ENCODE measurements around the gene CNR2.
A peak's percentile ranks its signal among the peaks of the same experiment; 100 is the strongest.
"Not testable (repeated sequence)": the region's sequence is repeated elsewhere in the genome, so short reads cannot be mapped to it uniquely, and the experiment has no call there.

Gene CNR2

GRCh38 chr1:23882746-23883145, 30.4 kb downstream of the CNR2 start:
- DNase-seq (ENCODE audit: low read depth), result no peak

- DNase-seq (ENCODE audit: low read depth), result no peak
These were observed 33.4 kb downstream of the CNR2 start for GRCh38 chr1:23879809-23880208.

GRCh38 chr1:23878668-23879067, 34.5 kb downstream of the CNR2 start:
- no peak for DNase-seq (ENCODE audit: low read depth)

GRCh38 chr1:23875382-23875781, 37.8 kb downstream of the CNR2 start:
- DNase-seq (ENCODE audit: low read depth), result no peak

- no peak for DNase-seq (ENCODE audit: low read depth)
These were observed 40.7 kb downstream of the CNR2 start for GRCh38 chr1:23872421-23872820.

- DNase-seq (ENCODE audit: low read depth), result no peak
These were observed 44.1 kb downstream of the CNR2 start for GRCh38 chr1:23869051-23869450.

- DNase-seq (ENCODE audit: low read depth), result no peak
These were observed 44.6 kb downstream of the CNR2 start for GRCh38 chr1:23868557-23869016.

- DNase-seq (ENCODE audit: low read depth), result peak; percentile 35
These were observed 45.1 kb downstream of the CNR2 start, which contains the start of gene FUCA1 for GRCh38 chr1:23867895-23868556. Gene FUCA1, minus strand, starts transcription at chr1:23868290. Its CDS starts 4 bp downstream, at chr1:23868286.

- DNase-seq (ENCODE audit: low read depth), result no peak
These were observed 45.6 kb downstream of the CNR2 start for GRCh38 chr1:23867542-23867894.

- DNase-seq (ENCODE audit: low read depth), result peak; percentile 79
These were observed 47.6 kb downstream of the CNR2 start for GRCh38 chr1:23865543-23865930.

- no peak for DNase-seq (ENCODE audit: low read depth)
These were observed 48.2 kb downstream of the CNR2 start for GRCh38 chr1:23864801-23865542.

GRCh38 chr1:23862640-23863039, 50.5 kb downstream of the CNR2 start:
- DNase-seq (ENCODE audit: low read depth), result no peak

- DNase-seq (ENCODE audit: low read depth), result no peak
These were observed 58.6 kb downstream of the CNR2 start for GRCh38 chr1:23854568-23854967.

- not testable (repeated sequence) for DNase-seq (ENCODE audit: low read depth)
These were observed 60.0 kb downstream of the CNR2 start for GRCh38 chr1:23853124-23853523.

GRCh38 chr1:23851406-23851805, 61.8 kb downstream of the CNR2 start:
- not testable (repeated sequence) for DNase-seq (ENCODE audit: low read depth)

GRCh38 chr1:23848673-23849616, 64.2 kb downstream of the CNR2 start:
- DNase-seq (ENCODE audit: low read depth), result no peak

- not testable (repeated sequence) for DNase-seq (ENCODE audit: low read depth)
These were observed 65.6 kb downstream of the CNR2 start for GRCh38 chr1:23847482-23848095.

GRCh38 chr1:23845163-23845562, 68.0 kb downstream of the CNR2 start:
- no peak for DNase-seq (ENCODE audit: low read depth)

- DNase-seq (ENCODE audit: low read depth), result no peak
These were observed 69.5 kb downstream of the CNR2 start for GRCh38 chr1:23843644-23844043.

- no peak for DNase-seq (ENCODE audit: low read depth)
These were observed 74.7 kb downstream of the CNR2 start for GRCh38 chr1:23838401-23838866.

GRCh38 chr1:23837908-23838307, 75.3 kb downstream of the CNR2 start:
- no peak for DNase-seq (ENCODE audit: low read depth)

GRCh38 chr1:23836037-23836436, 77.1 kb downstream of the CNR2 start:
- no peak for DNase-seq (ENCODE audit: low read depth)
